Superior temporal gyrus (tissue), 1 donor: ENCODE data around the gene CLNK.

Experiments used
- DNase-seq: peaks from one replicate; pipeline ENCODE4 v3.0.0-alpha.2; 2016; ENCODE audit errors: extremely low spot score

The CLNK gene

GRCh38 chr4:10684631-10685030 lies at the start of gene CLNK:
CLNK (minus strand) TSS chr4:10684768; CDS start chr4:10667869, 16,899 bp downstream.
- DNase-seq: no peak

GRCh38 chr4:10733481-10734062 lies 49.0 kb upstream of the CLNK start:
- DNase-seq: no peak

GRCh38 chr4:10732914-10733415 lies 48.4 kb upstream of the CLNK start:
- no peak for DNase-seq

GRCh38 chr4:10732235-10732913 lies 47.8 kb upstream of the CLNK start:
- no peak for DNase-seq

GRCh38 chr4:10731690-10732089 lies 47.1 kb upstream of the CLNK start:
- DNase-seq: no peak

GRCh38 chr4:10731162-10731561 lies 46.6 kb upstream of the CLNK start:
- DNase-seq: no peak

GRCh38 chr4:10730590-10730989 lies 46.0 kb upstream of the CLNK start:
- no peak for DNase-seq

- DNase-seq: no peak
Measured at GRCh38 chr4:10730019-10730418, 45.5 kb upstream of the CLNK start.

- no peak for DNase-seq
Measured at GRCh38 chr4:10729366-10729765, 44.8 kb upstream of the CLNK start.

GRCh38 chr4:10728016-10728415 lies 43.4 kb upstream of the CLNK start:
- no peak for DNase-seq

GRCh38 chr4:10727140-10727880 lies 42.7 kb upstream of the CLNK start:
- no peak for DNase-seq

- no peak for DNase-seq
Measured at GRCh38 chr4:10722957-10723356, 38.4 kb upstream of the CLNK start.

GRCh38 chr4:10721616-10722015 lies 37.0 kb upstream of the CLNK start:
- DNase-seq: no peak

GRCh38 chr4:10716163-10716562 lies 31.6 kb upstream of the CLNK start:
- no peak for DNase-seq

GRCh38 chr4:10715696-10716095 lies 31.1 kb upstream of the CLNK start:
- DNase-seq: no peak

GRCh38 chr4:10715135-10715534 lies 30.6 kb upstream of the CLNK start:
- no peak for DNase-seq

- no peak for DNase-seq
Measured at GRCh38 chr4:10713591-10713990, 29.0 kb upstream of the CLNK start.

GRCh38 chr4:10706236-10706635 lies 21.7 kb upstream of the CLNK start:
- DNase-seq: no peak

- DNase-seq: no peak
Measured at GRCh38 chr4:10704430-10704810, 19.9 kb upstream of the CLNK start.

- DNase-seq: no peak
Measured at GRCh38 chr4:10703766-10704429, 19.3 kb upstream of the CLNK start.

- DNase-seq: no peak
Measured at GRCh38 chr4:10703156-10703555, 18.6 kb upstream of the CLNK start.

GRCh38 chr4:10701702-10702460 lies 17.3 kb upstream of the CLNK start:
- DNase-seq: no peak
